ENCODE data around the gene CD44. TPM values are rescaled to one million over a fixed set of nuclear protein-coding genes. Genes with fewer than 3 reads are reported as not detected.

Gene CD44
- total RNA-seq, 1 donor from 2014 or later: 14.0 TPM

DNA sequence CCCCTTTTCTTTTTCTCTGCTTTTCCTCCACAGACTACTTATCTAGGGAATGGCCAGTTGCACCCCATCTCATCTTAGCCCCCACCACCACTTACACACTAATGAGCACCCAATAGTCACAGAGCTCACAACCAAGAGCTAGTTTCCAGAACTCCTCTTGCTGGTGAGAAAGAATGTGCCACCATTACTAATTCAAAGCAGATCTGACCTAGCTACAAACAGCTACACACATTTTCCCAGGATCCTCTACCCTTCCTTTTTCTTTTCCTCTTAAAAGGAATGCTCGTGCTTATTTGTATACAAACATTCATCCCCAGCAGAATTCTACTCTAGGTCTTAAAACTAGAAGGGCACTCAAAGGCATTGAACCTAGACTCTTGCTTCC is 136.8 kb downstream of the CD44 start:
- no peaks in the 10 kb centered on the region for H3K9me3 ChIP-seq (replicated peaks)
- H3K27me3 ChIP-seq (ENCODE audit: low read depth): no peaks in the 10 kb centered on the region
- peaks cover 12% of the 10 kb centered on the region for H3K4me1 ChIP-seq
- no peak overlapping the region for H3K4me3 ChIP-seq
- intact Hi-C loops (cut with micrococcal nuclease): no loop called here
- TF ChIP-seq, protein P1, sequence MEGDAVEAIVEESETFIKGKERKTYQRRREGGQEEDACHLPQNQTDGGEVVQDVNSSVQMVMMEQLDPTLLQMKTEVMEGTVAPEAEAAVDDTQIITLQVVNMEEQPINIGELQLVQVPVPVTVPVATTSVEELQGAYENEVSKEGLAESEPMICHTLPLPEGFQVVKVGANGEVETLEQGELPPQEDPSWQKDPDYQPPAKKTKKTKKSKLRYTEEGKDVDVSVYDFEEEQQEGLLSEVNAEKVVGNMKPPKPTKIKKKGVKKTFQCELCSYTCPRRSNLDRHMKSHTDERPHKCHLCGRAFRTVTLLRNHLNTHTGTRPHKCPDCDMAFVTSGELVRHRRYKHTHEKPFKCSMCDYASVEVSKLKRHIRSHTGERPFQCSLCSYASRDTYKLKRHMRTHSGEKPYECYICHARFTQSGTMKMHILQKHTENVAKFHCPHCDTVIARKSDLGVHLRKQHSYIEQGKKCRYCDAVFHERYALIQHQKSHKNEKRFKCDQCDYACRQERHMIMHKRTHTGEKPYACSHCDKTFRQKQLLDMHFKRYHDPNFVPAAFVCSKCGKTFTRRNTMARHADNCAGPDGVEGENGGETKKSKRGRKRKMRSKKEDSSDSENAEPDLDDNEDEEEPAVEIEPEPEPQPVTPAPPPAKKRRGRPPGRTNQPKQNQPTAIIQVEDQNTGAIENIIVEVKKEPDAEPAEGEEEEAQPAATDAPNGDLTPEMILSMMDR (IDR thresholded peaks at IDR 0.05; ENCODE audit: borderline replicate concordance): no peak
- H3K27ac ChIP-seq (replicated peaks): no peak overlapping the region
- no peak for DNase-seq
- H3K36me3 ChIP-seq: no peaks in the 10 kb centered on the region

DNA sequence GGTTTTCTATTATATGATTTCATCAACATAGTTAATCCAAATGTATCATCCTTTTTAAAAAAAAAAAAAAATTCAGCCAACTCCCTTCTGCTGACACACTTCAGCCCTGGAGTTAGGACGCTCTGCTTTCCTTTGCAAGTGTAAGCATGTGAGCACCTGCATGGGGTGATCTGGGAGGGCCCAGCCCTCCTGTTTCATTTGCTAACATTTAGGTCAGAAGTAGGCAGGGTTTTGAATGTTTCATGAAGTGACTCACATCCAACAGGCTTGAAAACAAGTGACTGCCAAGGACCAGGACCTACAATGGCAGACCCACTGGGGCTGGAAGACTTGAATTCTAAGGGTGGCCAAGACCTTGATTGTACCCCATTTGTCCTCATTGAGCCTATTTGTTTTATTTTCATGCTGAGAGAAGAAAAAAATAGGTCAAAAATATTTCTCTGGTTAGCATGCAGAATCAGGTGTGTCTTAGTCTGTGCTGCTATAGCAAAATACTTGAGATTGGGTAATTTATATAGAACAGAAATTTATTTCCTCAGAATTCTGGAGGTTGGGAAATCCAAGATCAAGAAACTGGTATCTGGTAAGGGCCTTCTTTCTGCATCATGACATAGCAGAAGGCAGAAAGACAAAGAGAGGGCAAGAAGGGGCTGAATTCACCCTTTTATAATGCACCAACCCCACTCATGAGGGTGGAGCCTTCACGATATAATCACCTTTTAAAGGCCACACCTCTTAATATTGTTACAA is 137.6 kb downstream of the CD44 start:
- Histone ChIP-seq H3K27me3 (ENCODE audit: low read depth) (no peaks in the 10 kb centered on the region), H3K36me3 (no peaks in the 10 kb centered on the region), H3K4me1 (peaks cover 20% of the 10 kb centered on the region), H3K27ac (replicated peaks) (no peak overlapping the region), H3K4me3 (no peak overlapping the region), H3K9me3 (replicated peaks) (no peaks in the 10 kb centered on the region)
- DNase-seq: no peak
- TF ChIP-seq, protein P1 (IDR thresholded peaks at IDR 0.05; ENCODE audit: borderline replicate concordance): no peak
- intact Hi-C loops (cut with micrococcal nuclease): no loop called here

DNA sequence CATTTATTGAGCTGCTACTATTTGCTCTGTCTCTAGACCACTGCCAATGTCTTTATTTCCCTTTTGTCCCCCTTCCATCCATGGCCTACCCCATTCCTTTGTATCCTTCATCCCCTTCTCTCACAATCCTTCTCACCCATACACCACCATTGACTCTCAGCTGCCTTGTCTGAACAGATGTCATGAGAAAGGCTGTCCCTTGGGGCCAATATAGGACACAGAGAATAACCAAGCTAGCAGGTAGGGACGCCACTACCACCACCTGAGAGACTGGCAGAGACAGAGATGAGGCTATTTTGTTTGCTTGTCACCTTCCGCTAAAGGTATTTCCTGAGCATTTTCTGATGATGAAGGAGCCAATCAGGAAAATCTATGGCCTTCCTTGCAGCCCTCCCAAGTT is 138.9 kb downstream of the CD44 start:
- peaks cover 33% of the 10 kb centered on the region for H3K4me1 ChIP-seq
- H3K27ac ChIP-seq (replicated peaks): no peak overlapping the region
- intact Hi-C loops (cut with micrococcal nuclease): no loop called here
- TF ChIP-seq, protein P1 (IDR thresholded peaks at IDR 0.05; ENCODE audit: borderline replicate concordance): no peak
- H3K36me3 ChIP-seq: no peaks in the 10 kb centered on the region
- H3K27me3 ChIP-seq (ENCODE audit: low read depth): no peaks in the 10 kb centered on the region
- no peaks in the 10 kb centered on the region for H3K9me3 ChIP-seq (replicated peaks)
- no peak for DNase-seq
- H3K4me3 ChIP-seq: no peak overlapping the region

DNA sequence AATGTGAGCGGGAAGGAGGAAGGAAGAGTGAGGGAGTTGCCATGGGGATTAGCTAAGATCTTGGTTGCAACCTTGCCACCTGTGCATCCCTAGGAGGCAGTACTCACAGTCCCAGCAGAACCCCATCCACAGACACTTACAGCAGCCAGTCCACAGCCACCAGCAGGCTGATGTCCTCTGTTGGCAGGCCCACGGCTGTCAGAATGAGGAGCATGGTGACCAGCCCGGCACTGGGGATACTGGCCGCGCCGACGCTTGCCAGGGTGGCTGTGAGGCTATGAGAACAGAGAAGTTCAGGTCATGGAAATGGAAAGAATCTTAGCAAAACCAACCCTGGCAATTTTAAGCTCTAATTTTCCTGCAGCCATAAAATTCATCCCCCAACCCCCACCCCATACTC is 141.8 kb downstream of the CD44 start:
- peaks cover 24% of the 10 kb centered on the region for H3K4me1 ChIP-seq
- TF ChIP-seq, protein P1 (IDR thresholded peaks at IDR 0.05; ENCODE audit: borderline replicate concordance): no peak
- intact Hi-C loops (cut with micrococcal nuclease): no loop called here
- H3K27me3 ChIP-seq (ENCODE audit: low read depth): no peaks in the 10 kb centered on the region
- H3K27ac ChIP-seq (replicated peaks): peak overlapping the region; percentile 58
- no peak for DNase-seq
- H3K4me3 ChIP-seq: no peak overlapping the region
- no peaks in the 10 kb centered on the region for H3K36me3 ChIP-seq
- no peaks in the 10 kb centered on the region for H3K9me3 ChIP-seq (replicated peaks)

DNA sequence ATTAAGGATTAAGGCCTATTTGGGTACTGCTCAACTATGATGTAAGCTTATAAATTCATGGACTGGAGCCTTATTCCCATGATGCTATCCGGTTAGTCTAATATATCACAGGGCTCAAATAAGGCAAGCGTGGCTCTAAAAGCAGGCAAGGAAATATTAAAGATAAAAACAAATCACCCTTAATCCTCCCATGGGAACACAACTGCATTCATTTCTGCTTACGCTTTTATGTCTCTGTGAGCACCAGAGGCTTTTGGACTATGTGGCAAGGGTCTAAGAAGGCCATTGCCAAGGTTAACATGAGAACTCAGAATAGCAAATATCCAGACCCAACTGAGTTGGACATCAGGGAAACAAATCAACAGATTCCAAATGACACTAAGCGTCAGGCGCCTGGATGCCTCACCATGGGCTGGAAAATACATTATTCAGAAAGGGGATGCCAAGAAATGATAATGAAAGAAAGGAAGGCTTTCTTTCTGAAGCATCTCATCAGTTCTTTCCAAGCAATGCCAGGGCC is 142.3 kb downstream of the CD44 start:
- Histone ChIP-seq H3K27me3 (ENCODE audit: low read depth) (no peaks in the 10 kb centered on the region), H3K9me3 (replicated peaks) (no peaks in the 10 kb centered on the region), H3K36me3 (peaks cover 2% of the 10 kb centered on the region), H3K27ac (replicated peaks) (peak overlapping the region; percentile 58), H3K4me3 (no peak overlapping the region), H3K4me1 (peaks cover 24% of the 10 kb centered on the region)
- DNase-seq: no peak
- TF ChIP-seq, protein P1 (IDR thresholded peaks at IDR 0.05; ENCODE audit: borderline replicate concordance): no peak
- intact Hi-C loops (cut with micrococcal nuclease): no loop called here

Other genes starting within 250 kb of the CD44 start
- 24.3 TPM for gene APIP, start 222.8 kb upstream of the CD44 start, total RNA-seq
- 157 TPM for gene PDHX, start 222.6 kb upstream of the CD44 start, total RNA-seq